HCT116 (cell line): ENCODE measurements around the gene MADCAM1. TPM values are rescaled to one million over a fixed set of nuclear protein-coding genes. Genes with fewer than 3 reads are reported as not detected.
A peak's percentile ranks its signal among the peaks of the same experiment; 100 is the strongest.

Experiments used
- ATAC-seq: fragments of 200-7000 bp; cut with Tn5 transposase; 2 replicates; pipeline ENCODE4 v1.9.1; 2020; ENCODE audit warnings: mild to moderate bottlenecking, moderate library complexity
- BruUV-seq: library from RNA; stranded (reverse); fragments of 400-500 nt; replicated peaks from 2 replicates; lab custom pipeline; 2021; lab: Mats Ljungman, UMichigan
- CTCF ChIA-PET: fragments of 300-600 bp; sonication (Branson Sonifier 250); formaldehyde crosslinking; loops from one replicate; lab custom pipeline; 2021; ENCODE audit warnings: antibody characterized with exemption; lab: Charles Lee
- POLR2A ChIA-PET: fragments of 300-600, 350-600 bp; sonication (Branson Sonifier 250); formaldehyde crosslinking; loops from one replicate; lab custom pipeline; 2021; ENCODE audit warnings: antibody characterized with exemption; lab: Charles Lee
- RAD21 ChIA-PET, 2 experiments: fragments of 300-600 bp; sonication (Branson Sonifier 250); formaldehyde crosslinking; loops; one replicate each; lab custom pipeline; 2023; ENCODE audit warnings: low total read pairs in 2 of 2; ENCODE audit not compliant: uncharacterized antibody in 2 of 2, unreplicated experiment in 2 of 2, low non-redundant PET in 1 of 2; lab: Charles Lee
- DNase-seq: peaks from one replicate; pipeline ENCODE4 v3.0.0-alpha.2; 2010; ENCODE audit warnings: low read depth, low spot score
- H2AFZ ChIP-seq: fragments of 200-600 bp; shearing (Covaris generic), sonication (generic); 2 replicates; pipeline ENCODE4 v1.6.1; 2017; ENCODE audit warnings: low read depth, mixed run types, mixed read lengths, antibody characterized with exemption, low read length; ENCODE audit not compliant: poor library complexity, severe bottlenecking
- H3K27ac ChIP-seq: 2 replicates; pipeline ENCODE4 v1.5.1; 2012; ENCODE audit warnings: low read depth, low read length
- H3K27me3 ChIP-seq: fragments of 200-600 bp; sonication (generic); 2 replicates; pipeline ENCODE4 v1.6.1; 2016; ENCODE audit warnings: mixed run types, low read length, mixed read lengths; ENCODE audit not compliant: insufficient read depth
- H3K36me3 ChIP-seq, 2 experiments: fragments of 200-500 bp in 1 of 2; fragments of 200-600 bp in 1 of 2; sonication (Bioruptor generic) in 1 of 2; sonication (generic) in 1 of 2; 2 replicates each; pipeline versions ENCODE4 v1.5.1 to v1.6.1; 2014 to 2016; ENCODE audit warnings: low read length in 2 of 2, inconsistent platforms in 1 of 2, mixed read lengths in 1 of 2, mixed run types in 1 of 2; ENCODE audit not compliant: insufficient read depth in 2 of 2, control insufficient read depth in 1 of 2
- H3K4me1 ChIP-seq, 2 experiments: fragments of 200-600 bp in 1 of 2; sonication (generic) in 1 of 2; 2 replicates each; pipeline versions ENCODE4 v1.5.1 to v1.6.1; 2012 to 2017; ENCODE audit warnings: low read length in 2 of 2, inconsistent platforms in 1 of 2, mild to moderate bottlenecking in 1 of 2, mixed read lengths in 1 of 2, mixed run types in 1 of 2, moderate library complexity in 1 of 2; ENCODE audit not compliant: insufficient read depth in 2 of 2, control insufficient read depth in 1 of 2
- H3K4me2 ChIP-seq: fragments of 200-600 bp; sonication (generic); 2 replicates; pipeline ENCODE4 v1.6.1; 2017; ENCODE audit warnings: mixed run types, low read length, mixed read lengths
- H3K4me3 ChIP-seq, 2 experiments: fragments of 200-600 bp in 1 of 2; sonication (generic) in 1 of 2; replicated peaks in 1 of 2; 2 replicates each; pipeline ENCODE4 v1.5.1; 2011 to 2016; ENCODE audit warnings: low read length in 2 of 2, control low read depth in 1 of 2, low read depth in 1 of 2, mild to moderate bottlenecking in 1 of 2, mixed read lengths in 1 of 2, mixed run types in 1 of 2
- H3K79me2 ChIP-seq: fragments of 200-600 bp; sonication (generic); 2 replicates; pipeline ENCODE4 v1.6.1; 2017; ENCODE audit warnings: mild to moderate bottlenecking, mixed run types, low read length, moderate library complexity, mixed read lengths; ENCODE audit not compliant: insufficient read depth
- H3K9ac ChIP-seq: fragments of 200-600 bp; sonication (generic); 2 replicates; pipeline ENCODE4 v1.6.1; 2016; ENCODE audit warnings: low read length, mixed read lengths
- H3K9me2 ChIP-seq: fragments of 200-600 bp; sonication (generic), shearing (Covaris generic); 2 replicates; pipeline ENCODE4 v1.6.1; 2017; ENCODE audit warnings: mixed run types, mild to moderate bottlenecking, moderate library complexity; ENCODE audit not compliant: insufficient read depth
- H3K9me3 ChIP-seq, 2 experiments: fragments of 200-500 bp in 1 of 2; fragments of 200-600 bp in 1 of 2; sonication (Bioruptor generic) in 1 of 2; sonication (generic) in 1 of 2; 2 replicates each; pipeline ENCODE4 v1.6.1; 2014 to 2017; ENCODE audit warnings: low read length in 2 of 2, mixed read lengths in 2 of 2, inconsistent platforms in 1 of 2, low read depth in 1 of 2, mild to moderate bottlenecking in 1 of 2, mixed run types in 1 of 2, moderate library complexity in 1 of 2; ENCODE audit not compliant: control insufficient read depth in 1 of 2, insufficient read depth in 1 of 2
- H4K20me1 ChIP-seq: fragments of 200-600 bp; sonication (generic), shearing (Covaris generic); 2 replicates; pipeline ENCODE4 v1.6.1; 2017; ENCODE audit warnings: mixed run types, mild to moderate bottlenecking, moderate library complexity; ENCODE audit not compliant: insufficient read depth
- EZH2phosphoT487 ChIP-seq: fragments of 200-600 bp; IDR thresholded peaks from 2 replicates; pipeline ENCODE4 v1.6.1; 2018; ENCODE audit warnings: antibody characterized with exemption, borderline replicate concordance
- POLR2A ChIP-seq: IDR thresholded peaks from 2 replicates; pipeline ENCODE4 v1.7.0; 2011; ENCODE audit warnings: borderline replicate concordance; ENCODE audit not compliant: insufficient read depth, insufficient read length; ENCODE audit errors: extremely low read depth
- POLR2AphosphoS5 ChIP-seq: IDR thresholded peaks from 2 replicates; pipeline ENCODE4 v1.6.1; 2011; ENCODE audit warnings: mild to moderate bottlenecking, low read depth, low read length, moderate library complexity
- SRF ChIP-seq: IDR thresholded peaks from 2 replicates; pipeline ENCODE4 v1.6.1; 2012; ENCODE audit warnings: low read depth
- TCF7L2 ChIP-seq: IDR thresholded peaks from 2 replicates; pipeline ENCODE4 v1.7.0; 2011; ENCODE audit warnings: borderline replicate concordance, inconsistent platforms; ENCODE audit not compliant: insufficient read depth, insufficient read length; ENCODE audit errors: extremely low read depth
- intact Hi-C: fragments of 100-400 bp; cut with micrococcal nuclease; formaldehyde crosslinking; loops from 2 replicates; pipeline ENCODE4 v1.10.0; 2022
- total RNA-seq: library from RNA; stranded (reverse); gene quantifications from one replicate; pipeline ENCODE4 v1.2.1, GENCODE V29; 2021; ENCODE audit not compliant: unreplicated experiment

The MADCAM1 gene
- total RNA-seq, 1 experiment from 2014 or later = 0.57 TPM

DNA sequence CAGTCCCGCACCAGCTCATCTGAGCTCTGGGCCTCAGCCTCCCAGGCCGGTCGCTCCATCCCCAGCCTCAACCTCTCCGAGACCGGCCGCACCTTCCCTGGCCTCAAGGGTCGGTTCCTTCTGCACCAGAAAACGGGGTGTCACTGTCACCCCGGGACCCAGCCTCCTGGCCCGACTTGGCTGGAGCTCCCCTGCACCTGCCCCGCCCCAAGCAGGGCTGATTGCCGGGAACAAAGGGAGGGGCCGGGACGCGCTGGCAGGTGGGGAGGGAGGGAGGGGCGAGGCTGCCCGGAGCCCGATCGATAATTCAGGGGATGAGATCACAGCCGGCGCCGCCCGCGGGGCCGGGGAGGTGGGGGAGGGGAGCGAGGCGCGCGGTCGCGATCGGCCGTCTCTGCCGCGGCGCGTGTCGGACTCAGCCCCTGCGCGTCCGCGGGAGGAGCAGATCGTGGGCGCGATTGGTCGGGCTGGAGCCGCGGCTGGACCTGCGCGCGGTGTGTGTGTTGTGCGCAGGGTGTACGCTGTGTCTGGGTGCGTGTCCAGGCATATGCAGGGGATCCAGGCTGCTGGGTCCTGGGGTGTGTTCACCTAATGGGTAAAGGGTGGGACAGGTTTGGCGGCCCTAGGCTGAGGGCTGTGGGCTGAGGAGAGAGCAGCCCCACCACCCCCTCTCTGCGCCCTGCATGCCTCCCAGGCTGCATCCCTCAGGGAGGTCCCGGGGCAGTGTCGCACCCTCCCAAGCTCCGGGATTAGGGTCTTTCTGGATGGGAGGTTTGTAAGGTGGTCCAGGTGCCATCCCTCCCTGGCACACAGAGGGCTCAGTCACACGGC is 34.4 kb upstream of the MADCAM1 start:
- POLR2A ChIA-PET = interaction anchor here (0.7 kb wide), 1 partner anchor 337 kb away, joined by 5 read pairs; no protein-coding TSS in a partner anchor

DNA sequence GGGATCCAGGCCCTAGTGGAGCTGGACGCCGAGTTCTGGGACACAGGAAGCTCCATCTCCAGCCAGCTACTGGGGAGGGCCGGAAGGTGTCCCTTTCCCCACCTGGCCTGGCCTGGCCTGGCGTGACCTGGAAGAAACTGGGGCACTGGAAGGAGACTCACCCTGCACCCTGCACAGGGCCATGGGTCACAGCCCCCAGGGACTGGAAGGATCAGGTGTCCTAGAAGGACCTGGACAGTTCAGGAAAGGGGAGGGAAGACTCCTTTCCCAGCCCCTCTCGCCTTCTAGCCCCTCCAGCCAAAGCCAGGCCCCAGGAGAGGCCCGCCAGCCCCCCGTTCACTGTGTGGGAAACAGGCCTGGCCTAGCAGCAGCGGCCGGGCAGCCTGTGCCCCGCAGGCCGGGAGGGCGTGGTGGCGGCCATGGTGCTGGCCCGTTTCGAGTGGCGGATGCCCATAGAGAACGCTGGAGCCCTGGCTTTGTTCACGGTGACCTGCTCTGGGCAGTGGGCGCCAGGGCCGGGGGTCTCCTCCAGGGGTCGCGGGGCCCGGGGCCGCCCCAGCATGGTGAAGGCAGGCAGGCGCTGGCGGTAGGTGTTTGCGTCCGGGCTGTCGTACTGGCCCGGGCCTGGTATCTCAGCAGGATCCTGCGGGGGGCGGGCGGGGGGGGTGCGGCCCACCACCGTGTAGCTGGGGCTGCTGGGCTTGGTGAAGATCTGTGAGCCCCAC is 32.6 kb upstream of the MADCAM1 start:
- no TSS peak for BruUV-seq
- peaks cover 7 to 24% of the 10 kb centered on the region in 2 experiments; a peak in 3 of 4 replicates for H3K4me1 ChIP-seq
- H3K4me3 ChIP-seq = no peak overlapping the region
- RAD21 ChIA-PET = no interaction called here
- no peaks in the 10 kb centered on the region for H3K79me2 ChIP-seq
- no peaks in the 10 kb centered on the region for H3K9me3 ChIP-seq
- no peaks in the 10 kb centered on the region for H3K36me3 ChIP-seq
- H3K9me2 ChIP-seq = no peaks in the 10 kb centered on the region
- no peak overlapping the region for H3K27ac ChIP-seq
- no peaks in the 10 kb centered on the region for H4K20me1 ChIP-seq
- no peak overlapping the region for H3K4me2 ChIP-seq
- CTCF ChIA-PET = no interaction called here
- no peak for DNase-seq
- H2AFZ ChIP-seq = no peak overlapping the region
- no peak for ATAC-seq
- no peak overlapping the region for H3K9ac ChIP-seq
- POLR2A ChIA-PET = no interaction called here
- TF ChIP-seq POLR2A (no peak), EZH2phosphoT487 (no peak)
- intact Hi-C loops = no loop called here
- H3K27me3 ChIP-seq = no peaks in the 10 kb centered on the region

More for the DNA sequence above, 34.4 kb upstream of the MADCAM1 start:
- H3K9me3 ChIP-seq = no peaks in the 10 kb centered on the region
- peak; percentile 92 for TF ChIP-seq TCF7L2
- no peak for TF ChIP-seq SRF
- TF ChIP-seq POLR2AphosphoS5 = peak; percentile 27; the same call in 1 of the 2 replicates
- peak overlapping the region; percentile 29; the same call in 1 of the 2 replicates for H3K27ac ChIP-seq
- peak overlapping the region; percentile 75 for H3K4me2 ChIP-seq
- H3K4me3 ChIP-seq = peak overlapping the region; percentile 31 to 40; a peak in 3 of 4 replicates
- RAD21 ChIA-PET = no interaction called here
- intact Hi-C loops = no loop called here
- no TSS peak for BruUV-seq
- DNase-seq = no peak
- no peaks in the 10 kb centered on the region for H3K9me2 ChIP-seq
- peak; percentile 69 for ATAC-seq
- peaks cover 7 to 24% of the 10 kb centered on the region in 2 experiments; a peak in 3 of 4 replicates for H3K4me1 ChIP-seq
- no peak overlapping the region for H3K9ac ChIP-seq
- H2AFZ ChIP-seq = no peak overlapping the region
- H4K20me1 ChIP-seq = no peaks in the 10 kb centered on the region
- H3K36me3 ChIP-seq = no peaks in the 10 kb centered on the region
- no peaks in the 10 kb centered on the region for H3K79me2 ChIP-seq
- no peaks in the 10 kb centered on the region for H3K27me3 ChIP-seq
- CTCF ChIA-PET = interaction anchor here (1.4 kb wide), 1 partner anchor 10 kb away, joined by 3 read pairs; no protein-coding TSS in a partner anchor
